GM18858 (cell line): ENCODE results near the gene OR11A1.

Experiments used
- ATAC-seq: cut with Tn5 transposase; IDR thresholded peaks from one replicate; pipeline ENCODE4 v1.9.1; 2021; ENCODE audit not compliant: unreplicated experiment

Gene OR11A1

DNA sequence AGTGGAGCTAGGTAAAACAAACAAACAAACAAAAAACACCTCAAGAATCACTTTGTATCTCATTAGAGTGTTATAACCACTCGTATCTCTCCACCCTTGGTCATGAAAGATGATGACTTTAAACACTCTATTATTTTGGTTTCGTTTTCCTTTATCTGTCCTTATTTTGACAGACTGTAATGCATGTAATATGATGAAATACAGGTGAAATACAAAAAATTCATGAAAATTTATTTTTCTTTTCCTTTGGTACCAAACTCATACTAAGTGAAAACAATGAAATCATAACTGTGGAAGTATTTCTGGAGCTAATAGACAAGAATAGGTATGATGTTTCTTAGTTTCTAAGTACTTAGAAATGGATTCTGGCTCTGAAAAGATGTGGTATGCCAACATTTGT is 57.3 kb downstream of the OR11A1 start:
- no peak for ATAC-seq

DNA sequence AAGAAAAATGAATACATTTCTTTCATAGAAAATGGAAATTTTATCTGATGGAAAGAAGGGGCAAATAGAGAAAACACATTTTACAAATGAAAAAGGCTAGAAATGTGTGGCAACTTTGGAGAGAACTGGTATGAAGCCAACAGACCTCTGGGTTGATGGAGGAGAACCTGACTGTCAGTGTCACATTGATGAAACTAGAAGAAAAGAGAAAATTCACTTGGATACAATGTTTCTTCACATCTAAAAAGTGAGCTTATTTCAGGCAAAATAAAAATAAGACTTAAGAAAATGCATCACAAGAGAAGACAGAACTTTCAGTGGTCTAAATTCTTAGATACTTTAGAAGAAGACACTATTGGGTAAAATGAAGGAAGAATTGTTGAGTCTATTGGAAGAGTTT is 61.5 kb downstream of the OR11A1 start, which contains the start of gene OR12D2:
OR12D2 (plus strand) TSS at position 301 of the 400 bp plus-strand sequence. CDS start 1,069 bp downstream, outside the sequence.
- ATAC-seq, result no peak

DNA sequence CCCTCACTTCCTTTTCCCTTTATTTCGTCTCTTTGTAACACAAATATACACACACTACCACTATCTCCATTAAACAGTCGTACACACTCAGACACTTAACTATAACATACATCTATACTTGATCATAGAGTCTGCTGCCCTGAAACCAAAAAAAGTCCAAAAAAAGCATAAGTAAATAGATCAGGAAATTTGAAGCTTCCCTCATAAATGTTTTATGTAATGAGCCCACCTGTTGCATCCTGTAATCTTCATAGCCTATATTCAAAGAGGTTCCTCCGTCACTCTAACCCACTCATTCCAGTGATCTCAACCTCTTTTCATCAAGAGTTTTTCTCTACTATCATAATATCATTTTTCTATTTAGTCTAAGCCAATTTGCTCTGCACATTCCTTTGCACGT is 68.3 kb downstream of the OR11A1 start:
- ATAC-seq, result no peak

DNA sequence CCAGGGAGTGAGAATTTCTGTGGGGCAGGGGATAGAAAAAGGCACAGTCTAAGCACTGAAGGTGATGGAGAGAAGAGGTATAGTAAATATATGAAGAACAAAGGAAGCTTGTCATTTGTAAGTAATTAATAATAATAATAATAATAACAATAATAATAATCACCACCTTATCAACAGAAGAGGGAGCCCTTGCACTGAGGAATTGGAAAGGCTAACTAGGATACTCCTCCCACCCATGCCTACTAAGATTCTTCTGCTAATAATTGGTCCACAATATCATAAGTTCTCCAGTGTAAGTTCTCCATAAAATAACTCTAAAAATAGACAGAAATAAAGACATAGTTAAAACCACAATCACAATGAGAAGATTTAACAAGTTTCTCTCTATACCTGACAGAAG is 80.9 kb downstream of the OR11A1 start:
- ATAC-seq, result no peak
